Colon (tissue), 2 donors: ENCODE results near the gene WNK2.

Experiments
- FAIRE-seq: peaks from 2 replicates; lab custom pipeline; 2012; peaks lifted over from hg19 to GRCh38; lab: Jason Lieb, UNC
- donor health status: control.
- donor health status: control.

WNK2 gene

DNA sequence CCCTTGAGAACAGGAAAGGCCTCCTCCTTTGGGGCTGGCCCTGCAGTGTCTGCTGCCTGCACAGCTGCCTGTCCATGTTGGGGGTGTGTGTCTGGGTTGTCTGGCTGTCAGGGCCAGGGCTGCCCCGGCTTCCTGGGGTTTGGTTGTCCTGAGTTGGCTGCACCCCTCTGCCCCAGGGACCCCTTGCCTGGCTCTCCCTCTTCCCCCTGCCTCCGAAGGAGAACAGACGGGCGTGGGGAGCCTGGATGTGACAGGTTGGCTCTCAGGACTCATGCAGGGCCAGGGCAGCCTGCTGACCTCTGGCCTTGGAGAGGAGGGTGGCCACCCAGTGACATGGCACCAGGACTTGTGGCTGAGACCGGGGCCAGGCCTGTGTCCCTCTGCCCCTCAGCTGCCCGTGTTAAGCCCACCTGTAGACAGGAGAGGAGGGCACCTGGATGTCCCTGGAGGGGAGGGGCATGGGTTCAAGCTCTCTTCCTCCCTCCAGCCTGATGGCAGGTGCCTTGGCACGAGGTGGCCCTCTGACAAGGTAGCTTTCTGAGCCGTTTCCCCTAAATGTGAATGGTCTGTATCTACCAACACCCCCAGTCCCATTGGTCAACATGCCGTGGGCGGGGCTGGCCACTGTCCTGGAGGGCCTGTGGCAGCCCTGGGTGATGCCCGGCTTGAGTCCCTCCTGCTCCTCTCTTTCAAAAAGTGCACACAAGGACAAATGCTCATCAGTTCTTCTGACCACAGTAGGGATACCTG, 34.9 kb downstream of the WNK2 start:
- FAIRE-seq: no peak

DNA sequence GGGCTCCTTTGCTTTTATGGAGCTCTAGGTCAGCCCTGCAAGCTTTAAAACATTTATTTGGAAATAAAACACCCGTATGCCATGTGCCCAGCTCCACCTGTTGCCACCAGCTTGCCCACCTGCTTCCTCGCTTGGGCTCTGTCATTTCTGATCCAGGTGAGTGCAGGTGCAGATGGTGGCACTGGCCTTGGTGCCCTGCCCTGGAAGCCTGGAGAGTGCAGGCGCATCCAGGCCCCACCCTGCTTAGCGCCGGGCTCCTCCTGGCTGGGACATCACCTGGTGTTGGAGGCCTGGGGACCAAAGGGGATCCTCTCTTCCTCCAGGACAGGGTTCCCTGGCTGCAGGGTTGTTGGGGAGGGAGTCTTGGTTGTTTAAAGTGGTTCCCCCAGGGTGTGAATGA, 35.8 kb downstream of the WNK2 start:
- FAIRE-seq: no peak

DNA sequence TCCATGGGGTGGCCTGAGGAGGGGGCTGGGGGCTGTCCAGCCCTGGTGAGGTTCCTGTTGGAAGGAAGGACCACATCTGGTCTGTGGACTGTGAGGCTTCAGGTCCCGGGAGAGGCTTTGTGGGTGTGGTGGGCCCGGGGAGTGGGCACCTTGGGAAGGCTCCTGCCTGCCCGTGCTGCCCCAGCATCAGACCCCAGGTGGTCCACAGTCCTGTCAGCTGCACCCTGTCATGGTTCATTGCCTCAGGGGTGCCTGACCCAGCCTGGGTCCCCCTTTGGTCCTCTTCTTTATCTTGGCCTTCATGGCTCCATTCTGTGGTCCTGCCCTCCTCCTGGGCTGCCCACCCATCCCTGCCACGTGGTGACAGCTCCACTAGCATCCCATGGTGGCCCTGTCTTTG, 36.7 kb downstream of the WNK2 start:
- no peak for FAIRE-seq

DNA sequence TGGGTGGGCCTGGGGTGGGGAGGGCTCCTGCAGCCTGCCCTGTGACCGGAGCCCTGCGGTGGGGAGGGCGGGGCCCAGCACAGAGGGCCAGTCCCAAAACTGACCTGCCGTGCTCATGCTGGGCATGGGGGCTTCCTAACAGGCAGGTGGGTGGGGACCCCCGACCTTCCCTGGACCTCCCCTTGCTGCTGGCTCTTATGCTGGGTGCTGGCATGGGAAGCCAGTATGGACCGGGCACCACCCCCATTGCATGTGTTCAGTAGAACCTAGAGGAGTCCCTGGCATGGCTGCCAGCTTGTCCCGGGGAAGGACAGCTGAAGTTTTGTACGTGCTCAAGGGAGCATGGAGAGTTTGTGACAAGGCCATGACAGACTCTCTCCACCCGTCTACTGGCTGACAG, 37.1 kb downstream of the WNK2 start:
- FAIRE-seq: no peak

DNA sequence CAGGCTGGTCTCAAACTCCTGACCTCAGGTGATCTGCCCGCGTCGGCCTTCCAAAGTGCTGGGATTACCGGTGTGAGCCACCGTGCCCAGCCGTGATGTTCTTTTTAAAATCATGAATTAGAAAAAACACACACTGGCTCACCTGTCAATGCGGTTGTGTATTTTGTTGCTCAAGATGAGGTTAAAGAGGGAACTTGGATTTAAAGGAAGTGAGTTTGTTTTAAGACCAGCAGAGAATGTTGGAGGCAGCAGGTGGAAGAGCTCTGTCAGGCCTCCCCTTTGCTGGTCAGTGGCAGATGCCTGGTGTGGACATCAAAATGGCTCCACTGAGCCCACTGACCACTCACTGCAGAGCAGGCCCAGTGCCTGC, 38.9 kb downstream of the WNK2 start:
- FAIRE-seq: no peak

DNA sequence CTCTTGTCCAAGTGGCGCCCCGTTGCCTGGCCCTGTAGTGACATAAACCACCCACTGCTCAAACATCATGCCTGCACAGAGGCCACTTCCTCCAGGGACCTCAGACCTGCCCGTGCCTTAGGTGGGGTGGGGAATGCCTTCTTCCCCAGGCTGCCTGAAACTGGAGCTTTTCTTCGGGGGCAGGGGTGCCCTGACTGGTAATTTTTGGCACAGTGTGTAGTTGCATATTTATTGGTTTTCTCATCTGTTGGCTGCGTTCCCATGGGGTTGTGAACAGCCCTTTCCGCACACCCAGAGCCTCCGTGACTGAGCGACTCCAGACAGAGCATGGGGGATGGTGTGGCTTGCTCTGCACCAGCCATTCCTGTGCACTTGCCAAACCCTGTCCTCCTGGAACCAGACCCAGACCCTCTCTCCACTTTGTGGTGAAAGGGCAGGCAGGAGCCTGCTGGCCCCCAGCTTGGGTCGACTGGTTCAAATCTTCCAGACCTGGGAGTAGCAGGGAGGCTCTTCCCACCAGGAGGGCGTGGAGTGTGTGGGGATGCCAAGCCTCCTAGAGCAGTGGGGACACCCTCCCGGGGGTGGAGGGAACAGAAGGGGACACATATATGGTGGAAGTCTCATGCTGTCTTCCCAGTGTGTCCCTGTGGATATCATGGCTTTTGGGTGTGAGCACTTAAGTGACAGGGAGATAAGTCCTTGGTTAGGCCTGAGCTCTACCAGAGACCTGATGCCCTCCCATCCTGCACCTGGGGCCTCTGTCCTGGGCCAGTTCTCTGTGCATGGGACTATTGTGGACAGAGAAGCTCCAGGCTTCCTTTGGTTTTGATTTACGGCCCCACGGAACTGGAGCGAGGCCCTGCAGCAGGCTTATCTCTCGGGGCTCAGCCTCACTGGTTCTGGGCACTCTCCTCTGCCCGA, 39.6 kb downstream of the WNK2 start:
- no peak for FAIRE-seq

DNA sequence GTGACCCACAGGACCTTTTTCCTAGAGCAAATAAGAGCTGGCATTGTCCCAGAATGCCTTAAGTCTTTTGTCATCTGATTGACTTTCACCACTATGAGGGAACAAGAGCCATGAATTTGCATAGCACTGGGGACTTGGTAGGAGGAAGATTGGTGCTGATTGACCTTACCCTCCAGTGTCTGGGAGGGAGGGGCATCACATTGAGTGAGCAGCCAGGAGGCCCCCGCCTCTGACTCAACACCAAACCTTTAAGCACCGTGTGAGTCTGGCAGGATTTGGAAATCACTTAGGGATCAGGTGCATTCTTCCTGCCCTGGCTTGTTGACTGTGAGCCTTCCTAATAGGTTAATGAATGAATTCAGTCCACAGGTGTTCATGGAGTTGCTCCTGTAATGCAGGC, 40.7 kb downstream of the WNK2 start:
- no peak for FAIRE-seq

DNA sequence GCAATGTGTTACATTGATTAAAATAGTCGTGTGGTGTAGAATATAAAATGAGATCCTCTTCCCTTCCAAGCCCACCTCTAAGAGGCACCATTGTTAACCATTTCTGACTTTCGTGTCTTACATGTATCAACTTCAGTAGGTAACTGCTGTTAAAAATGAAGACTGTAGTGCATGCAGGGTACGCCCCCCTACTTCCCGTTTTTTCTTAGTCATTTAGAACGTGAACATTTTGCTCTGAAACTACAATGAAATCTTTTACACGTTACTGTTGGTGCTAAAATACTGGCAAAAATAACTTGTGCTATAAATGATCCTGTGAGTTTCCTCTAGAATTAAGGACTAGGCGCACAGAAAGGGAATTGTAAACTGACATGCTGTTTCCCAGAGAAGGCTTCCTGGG, 41.5 kb downstream of the WNK2 start:
- no peak for FAIRE-seq

DNA sequence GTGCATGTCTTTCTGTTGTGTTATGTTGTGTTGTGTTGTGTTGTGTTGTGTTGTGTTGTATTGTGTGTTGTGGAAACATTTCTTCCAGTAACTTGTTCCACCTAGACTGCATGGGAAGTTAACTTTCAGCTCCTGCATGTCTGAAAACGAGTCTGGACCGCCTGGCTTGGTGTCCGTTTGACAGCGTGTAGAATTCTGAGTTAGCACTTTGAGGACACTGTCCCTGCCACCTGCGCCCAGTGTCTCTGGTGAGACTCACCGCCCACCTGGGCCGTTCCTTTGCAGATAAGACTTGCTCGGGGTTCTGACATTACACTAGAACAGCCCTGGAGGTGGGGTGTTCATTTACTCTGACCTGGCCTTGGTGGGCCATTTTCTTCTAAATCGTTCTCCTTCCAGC, 42.0 kb downstream of the WNK2 start:
- FAIRE-seq: no peak

DNA sequence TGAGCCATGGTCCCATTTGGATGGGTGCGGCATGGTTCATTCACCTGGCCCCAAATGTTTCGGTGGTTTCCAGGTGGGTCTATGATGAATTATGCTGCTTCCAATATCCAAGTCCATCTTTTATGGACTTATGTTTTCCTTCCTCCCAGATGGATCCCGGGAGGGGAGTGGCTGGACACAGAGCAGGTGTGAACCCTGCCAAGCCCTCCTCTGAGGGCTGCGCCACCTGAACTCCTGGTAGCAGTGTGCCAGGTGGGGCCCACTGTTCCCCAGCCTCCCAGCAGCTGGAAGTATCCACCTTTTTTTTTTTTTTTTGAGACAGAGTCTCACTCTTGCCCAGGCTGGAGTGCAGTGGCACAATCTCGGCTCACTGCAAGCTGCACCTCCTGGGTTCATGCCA, 42.9 kb downstream of the WNK2 start:
- FAIRE-seq: no peak

DNA sequence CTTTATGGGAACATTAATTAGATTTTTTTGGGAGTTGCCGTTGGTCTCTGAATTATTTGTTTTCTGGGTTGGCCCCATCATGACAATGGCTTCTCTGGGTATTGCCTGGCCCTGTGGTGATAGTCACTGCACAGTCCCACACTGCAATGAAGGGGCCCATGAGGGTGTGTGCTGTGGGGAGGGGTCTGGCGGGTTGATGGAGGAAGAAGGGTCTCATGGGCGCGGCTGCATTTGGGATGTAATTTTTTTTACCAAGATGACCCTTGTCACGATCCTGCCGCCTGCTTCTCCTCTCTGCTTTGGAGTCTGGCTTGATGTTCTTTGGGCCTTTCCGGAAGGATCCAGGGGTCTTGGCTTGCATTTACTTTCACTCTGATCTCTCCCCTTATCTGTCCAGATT, 44.1 kb downstream of the WNK2 start:
- no peak for FAIRE-seq

DNA sequence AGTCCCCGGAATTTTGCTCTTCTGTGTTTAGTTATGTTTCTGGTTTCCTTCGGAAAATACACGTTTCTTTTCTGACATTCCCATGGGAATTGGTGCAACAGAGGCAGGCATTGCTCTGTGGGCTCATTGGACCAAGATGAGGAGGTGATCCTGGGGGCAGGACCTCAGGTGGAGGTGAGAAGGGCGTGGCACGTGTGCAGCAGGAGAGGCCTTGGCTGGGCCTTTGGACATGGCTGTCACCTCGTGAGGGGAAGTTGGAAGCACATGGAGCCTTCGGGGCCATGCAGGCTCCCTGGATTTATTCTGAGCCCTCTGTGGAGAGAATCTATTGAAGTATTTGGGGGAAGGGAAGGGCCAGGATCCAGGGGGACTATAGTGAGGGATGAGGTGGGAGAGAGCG, 44.5 kb downstream of the WNK2 start:
- FAIRE-seq: no peak

DNA sequence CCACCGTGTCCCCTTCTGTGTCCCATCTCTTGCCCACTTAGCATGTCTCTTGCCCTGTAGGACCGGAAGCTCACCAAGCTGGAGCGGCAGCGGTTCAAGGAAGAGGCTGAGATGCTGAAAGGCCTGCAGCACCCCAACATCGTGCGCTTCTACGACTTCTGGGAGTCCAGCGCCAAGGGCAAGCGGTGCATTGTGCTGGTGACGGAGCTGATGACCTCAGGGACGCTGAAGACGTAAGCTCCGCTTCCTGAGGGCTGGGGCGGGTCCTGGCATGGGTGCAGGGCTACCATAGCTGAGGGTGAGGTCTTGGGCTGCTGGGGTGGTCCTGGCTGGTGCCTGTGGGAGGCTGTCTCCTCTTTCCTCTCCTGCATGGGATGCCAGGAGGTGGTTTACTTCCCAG, 45.7 kb downstream of the WNK2 start:
- no peak for FAIRE-seq

DNA sequence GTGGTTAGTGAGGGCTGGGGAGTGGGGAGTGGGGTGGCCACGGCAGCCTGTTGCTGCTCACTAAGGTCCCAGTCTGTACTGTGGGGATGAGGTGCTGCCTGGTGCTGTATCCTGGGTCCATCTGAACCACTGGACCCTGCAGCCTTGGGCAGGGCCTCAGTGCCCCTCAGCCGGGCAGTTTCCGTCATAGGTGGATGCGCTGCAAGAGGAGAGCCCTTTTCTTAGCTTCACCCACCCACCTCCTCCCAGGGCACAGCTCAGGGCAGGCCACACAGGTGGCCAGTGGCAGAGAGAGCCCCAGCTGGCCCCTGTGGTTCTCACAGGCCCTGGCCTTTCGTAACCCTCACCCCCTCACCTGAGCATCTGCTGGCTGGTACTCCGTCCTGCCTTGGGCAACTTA, 46.2 kb downstream of the WNK2 start:
- FAIRE-seq: no peak

DNA sequence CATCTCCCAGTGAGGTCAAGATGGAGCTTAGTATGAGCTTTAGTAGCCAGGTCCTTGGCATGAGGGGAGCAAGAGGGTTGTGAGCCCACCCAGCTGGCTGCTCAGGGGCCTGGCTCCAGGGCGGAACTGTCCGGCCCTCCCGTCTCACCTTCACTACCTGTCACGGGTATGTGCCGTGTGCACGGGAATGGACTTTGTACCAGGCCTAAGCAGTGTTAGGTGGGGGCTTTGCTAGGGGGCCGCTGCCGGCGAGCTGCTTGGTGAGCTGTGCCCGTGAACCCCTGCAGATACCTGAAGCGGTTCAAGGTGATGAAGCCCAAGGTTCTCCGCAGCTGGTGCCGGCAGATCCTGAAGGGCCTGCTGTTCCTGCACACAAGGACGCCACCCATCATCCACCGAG, 46.7 kb downstream of the WNK2 start:
- no peak for FAIRE-seq

DNA sequence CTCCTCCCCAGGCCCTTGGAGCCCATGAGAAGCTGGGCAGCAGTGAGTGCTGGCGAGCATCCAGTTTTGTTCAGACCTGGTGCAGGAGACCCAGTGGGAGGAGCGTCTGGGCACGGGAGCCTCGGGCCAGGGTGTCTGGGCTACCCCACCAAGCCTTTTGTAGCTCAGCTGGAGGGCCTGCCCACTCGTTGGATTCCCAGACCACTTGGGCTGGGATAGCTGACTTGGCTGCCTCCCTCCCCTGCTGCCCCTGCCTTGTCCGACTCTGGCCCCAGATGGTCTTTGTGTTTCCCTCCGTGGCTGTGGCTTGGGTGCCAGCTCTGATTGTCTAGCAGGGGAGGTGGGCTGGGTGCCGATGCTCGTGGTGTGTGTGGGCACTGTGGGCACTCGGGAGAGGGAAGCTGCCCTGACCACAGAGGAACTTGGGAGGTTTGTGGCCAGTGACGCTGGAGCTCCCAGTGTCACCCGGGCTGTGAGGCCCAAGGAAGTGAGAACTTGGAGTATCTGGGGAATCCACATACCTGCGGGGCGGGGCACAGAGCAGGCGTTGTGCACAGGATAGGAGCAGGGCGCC, 47.3 kb downstream of the WNK2 start:
- FAIRE-seq: no peak

DNA sequence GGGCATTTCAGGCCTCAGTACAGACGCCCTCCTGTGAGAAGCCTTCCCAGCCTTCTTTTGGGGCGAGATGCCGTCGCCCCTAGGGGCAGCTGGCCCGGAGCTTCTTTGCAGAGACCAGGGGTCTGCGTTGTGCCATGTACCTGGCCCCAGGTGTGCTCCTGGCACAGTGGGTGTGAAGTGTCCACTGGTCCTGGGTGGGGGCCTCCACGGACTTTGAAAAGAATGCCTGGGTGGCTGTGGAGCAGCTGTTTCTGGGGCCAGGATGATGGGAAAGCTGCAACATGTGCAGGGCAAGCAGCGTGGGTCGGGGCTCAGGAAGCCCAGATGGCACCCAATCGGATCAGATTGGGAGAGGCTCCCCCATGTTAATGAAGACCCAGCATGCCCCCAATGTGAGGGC, 47.8 kb downstream of the WNK2 start:
- FAIRE-seq: no peak

DNA sequence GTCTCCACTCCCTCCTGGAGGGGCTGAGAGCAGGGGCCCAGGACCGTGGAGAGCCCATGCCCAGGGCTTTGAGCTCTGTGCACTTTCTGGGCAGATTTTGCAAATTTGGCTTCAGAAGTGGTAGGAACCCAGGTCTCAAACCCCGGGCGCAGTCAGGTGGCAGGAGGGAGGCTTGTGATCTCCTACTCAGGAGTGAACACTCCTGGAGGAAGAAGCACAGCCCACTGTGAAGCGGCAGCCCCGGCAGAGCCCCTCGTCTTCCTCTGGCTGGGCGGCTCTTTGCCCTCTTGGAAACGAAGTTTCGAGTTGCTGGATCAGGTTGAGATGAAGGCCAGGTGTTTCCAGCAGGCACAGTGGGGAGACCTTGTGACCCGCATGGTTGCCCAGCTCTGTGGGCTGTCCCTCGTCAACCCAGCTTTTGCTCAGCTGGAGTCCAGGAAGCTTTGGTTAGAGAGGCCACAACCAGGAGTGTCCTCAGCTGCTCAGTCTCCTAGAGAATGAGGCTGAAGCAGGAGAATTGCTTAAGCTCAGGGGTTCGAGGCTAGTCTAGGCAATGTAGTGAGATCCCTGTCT, 48.5 kb downstream of the WNK2 start:
- no peak for FAIRE-seq

DNA sequence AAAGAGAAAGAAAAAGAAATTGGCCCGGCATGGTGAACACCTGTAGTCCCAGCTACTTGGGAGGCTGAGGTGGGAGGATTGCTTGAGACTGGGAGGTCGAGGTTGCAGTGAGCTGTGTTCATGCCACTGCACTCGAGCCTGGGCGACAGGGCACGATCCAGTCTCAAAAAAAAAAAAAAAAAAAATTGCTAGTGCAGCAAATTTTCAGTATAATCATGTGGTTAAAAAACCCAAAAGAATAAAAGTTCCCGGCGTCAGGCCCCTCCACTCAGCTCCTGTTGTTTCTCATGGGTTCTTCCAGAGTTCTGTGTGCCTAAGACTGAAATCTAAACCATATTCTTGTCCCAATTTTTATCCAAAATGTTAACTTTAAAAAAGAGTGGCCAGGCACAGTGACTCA, 49.1 kb downstream of the WNK2 start:
- FAIRE-seq: no peak

DNA sequence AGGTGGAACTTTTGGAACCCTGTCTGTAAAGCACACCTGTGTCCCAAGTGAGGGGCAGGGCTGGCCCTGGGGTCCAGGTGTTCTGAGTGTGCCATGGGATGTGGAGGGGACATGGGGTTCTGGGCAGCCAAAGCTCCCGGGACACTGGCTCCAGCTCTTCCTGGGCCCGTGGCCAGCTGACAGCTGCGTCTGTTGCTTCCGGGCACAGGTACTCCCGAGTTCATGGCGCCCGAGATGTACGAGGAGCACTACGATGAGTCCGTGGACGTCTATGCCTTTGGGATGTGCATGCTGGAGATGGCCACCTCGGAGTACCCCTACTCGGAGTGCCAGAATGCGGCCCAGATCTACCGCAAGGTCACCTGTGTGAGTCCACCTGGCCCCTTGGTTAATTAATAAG, 50.7 kb downstream of the WNK2 start:
- FAIRE-seq: no peak

DNA sequence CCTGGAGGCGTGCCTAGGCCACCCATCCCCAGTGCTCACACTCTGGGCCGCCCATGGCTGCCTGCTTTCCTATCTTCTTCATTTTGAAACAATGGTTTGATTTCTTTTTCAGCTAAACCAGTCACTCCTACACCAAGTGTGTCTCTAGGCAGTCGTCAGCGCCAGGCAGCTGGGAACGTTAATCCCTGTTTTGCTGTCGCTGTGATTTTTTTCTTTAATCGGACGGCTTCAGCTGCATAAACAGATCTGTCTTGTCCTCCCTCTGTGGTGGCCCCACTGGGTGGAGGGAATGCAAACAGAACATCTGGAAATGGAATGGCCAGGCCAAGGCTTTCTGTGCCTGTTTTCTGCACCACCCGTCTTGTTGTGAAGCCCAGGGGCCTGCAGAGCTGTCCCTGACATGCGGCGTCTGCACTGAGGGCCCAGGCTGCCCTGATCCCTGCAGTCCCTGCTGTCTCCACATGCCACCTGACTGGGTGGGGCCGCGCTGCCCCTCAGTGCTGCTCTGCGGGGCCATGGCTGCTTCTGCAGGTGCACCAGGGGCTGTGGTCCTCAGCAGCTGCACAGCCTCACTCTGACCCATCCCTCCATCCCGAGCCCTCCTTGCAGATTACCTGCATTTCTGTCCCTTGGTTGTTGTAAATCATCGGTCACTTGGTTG, 51.5 kb downstream of the WNK2 start:
- no peak for FAIRE-seq

DNA sequence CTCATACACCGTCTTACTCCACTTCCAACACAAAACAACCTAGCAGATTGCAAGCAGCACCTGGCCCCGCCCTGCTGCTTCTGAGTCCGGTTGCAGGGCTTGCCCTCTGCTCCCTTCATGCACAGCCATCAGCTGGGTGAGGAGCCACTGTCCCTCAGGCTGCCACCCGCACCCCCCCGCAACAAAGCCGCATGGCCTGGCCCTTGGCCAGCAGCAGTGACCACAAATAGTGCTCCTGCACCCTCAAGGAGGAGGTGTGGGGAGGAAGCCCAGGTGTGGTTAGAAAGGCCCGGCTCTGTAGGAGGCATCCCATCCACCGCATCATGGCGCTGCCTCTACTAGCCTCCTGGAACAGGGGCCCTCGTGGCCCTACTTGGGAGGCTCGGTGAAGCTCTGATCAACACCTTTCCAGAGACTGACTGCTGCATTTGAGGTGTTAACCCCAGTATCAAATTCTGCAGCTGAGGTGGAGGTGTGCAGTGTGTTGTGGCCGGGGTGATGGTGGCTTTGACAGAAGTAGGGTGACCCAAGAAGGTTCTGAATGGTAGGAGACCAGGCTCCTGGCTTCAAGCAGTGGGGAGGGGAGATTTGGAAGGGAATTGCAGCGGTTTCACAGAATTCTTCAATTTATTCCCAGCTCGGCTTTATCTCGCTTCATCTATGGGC, 52.7 kb downstream of the WNK2 start:
- no peak for FAIRE-seq
